GM23248 (cell line): ENCODE measurements around the gene OR6K2. TPM values are rescaled to one million over a fixed set of nuclear protein-coding genes. Genes with fewer than 3 reads are reported as not detected.
"Not testable (repeated sequence)": the region's sequence is repeated elsewhere in the genome, so short reads cannot be mapped to it uniquely, and the experiment has no call there.

ENCODE experiments used
- DNase-seq: peaks from one replicate; pipeline ENCODE4 v3.0.0-alpha.2; 2015
- H2AFZ ChIP-seq: fragments of 200-600 bp; sonication (generic); 2 replicates; pipeline ENCODE4 v1.6.1; 2016; ENCODE audit warnings: antibody characterized with exemption
- H3F3A ChIP-seq: fragments of 200-600 bp; sonication (generic); 2 replicates; pipeline ENCODE4 v1.6.1; 2016; ENCODE audit warnings: mild to moderate bottlenecking, antibody characterized with exemption, mixed run types; ENCODE audit not compliant: insufficient read depth
- H3K27ac ChIP-seq: fragments of 200-600 bp; sonication (generic); 2 replicates; pipeline ENCODE4 v1.5.1; 2016; ENCODE audit warnings: mild to moderate bottlenecking
- H3K27me3 ChIP-seq: fragments of 200-600 bp; sonication (generic); replicated peaks from 2 replicates; pipeline ENCODE4 v1.6.1; 2016; ENCODE audit warnings: mild to moderate bottlenecking; ENCODE audit not compliant: insufficient read depth
- H3K36me3 ChIP-seq: fragments of 200-600 bp; sonication (generic); 2 replicates; pipeline ENCODE4 v1.6.1; 2016; ENCODE audit warnings: low read depth, mild to moderate bottlenecking
- H3K4me1 ChIP-seq: fragments of 200-600 bp; sonication (generic); 2 replicates; pipeline ENCODE4 v1.6.1; 2016; ENCODE audit warnings: mild to moderate bottlenecking; ENCODE audit not compliant: insufficient read depth
- H3K4me2 ChIP-seq: fragments of 200-600 bp; sonication (generic); one replicate; pipeline ENCODE4 v1.6.1; 2016; ENCODE audit warnings: mild to moderate bottlenecking; ENCODE audit not compliant: unreplicated experiment
- H3K4me3 ChIP-seq: fragments of 200-600 bp; sonication (generic); 2 replicates; pipeline ENCODE4 v1.5.1; 2016; ENCODE audit warnings: mild to moderate bottlenecking
- H3K79me2 ChIP-seq: fragments of 200-600 bp; sonication (generic); 2 replicates; pipeline ENCODE4 v1.6.1; 2016; ENCODE audit warnings: mild to moderate bottlenecking; ENCODE audit not compliant: insufficient read depth
- H3K9ac ChIP-seq: fragments of 200-600 bp; sonication (generic); 2 replicates; pipeline ENCODE4 v1.6.1; 2016; ENCODE audit warnings: mild to moderate bottlenecking
- H3K9me2 ChIP-seq: fragments of 200-600 bp; sonication (generic); 2 replicates; pipeline ENCODE4 v1.6.1; 2016; ENCODE audit warnings: mixed run types, mild to moderate bottlenecking, moderate library complexity; ENCODE audit not compliant: insufficient read depth
- H3K9me3 ChIP-seq: fragments of 200-600 bp; sonication (generic); one replicate; pipeline ENCODE4 v1.6.1; 2017; ENCODE audit warnings: low read depth
- H4K20me1 ChIP-seq: fragments of 200-600 bp; sonication (generic); 2 replicates; pipeline ENCODE4 v1.6.0; 2016; ENCODE audit not compliant: insufficient read depth
- EZH2 ChIP-seq: fragments of 200-600 bp; sonication (generic); IDR thresholded peaks from 2 replicates; pipeline ENCODE4 v1.6.1; 2018; ENCODE audit warnings: antibody characterized with exemption, mild to moderate bottlenecking; ENCODE audit not compliant: insufficient read depth, poor library complexity, severe bottlenecking
- EZH2phosphoT487 ChIP-seq: fragments of 200-600 bp; sonication (generic); IDR thresholded peaks from 2 replicates; pipeline ENCODE4 v1.6.1; 2018; ENCODE audit warnings: antibody characterized with exemption, moderate library complexity, mild to moderate bottlenecking, low read depth; ENCODE audit not compliant: insufficient read depth
- WGBS, 2 experiments: methylation state at CpG; one replicate each; pipeline ENCODE4 v1.1.6; 2015 to 2017; ENCODE audit warnings: low lambda C conversion rate in 2 of 2, low coverage in 1 of 2; ENCODE audit errors: missing lambda C conversion rate in 2 of 2; 5-methylcytosine and 5-hydroxymethylcytosine counted together
- in situ Hi-C: fragments of 300-500 bp; cut with MboI; formaldehyde crosslinking; loops from 2 replicates; pipeline ENCODE4 v1.15.0; 2020
- polyA plus RNA-seq: library from polyadenylated mRNA; unstranded; fragments of >200 nt; fragmentation: Nextera tagmentation; extraction: Ambion mirVana; gene quantifications from 2 replicates; pipeline ENCODE4 v1.2.1, GENCODE V29; 2016
- total RNA-seq: library from RNA; depleted of rRNA; stranded (reverse); fragments of >200 nt; shearing (Covaris generic); gene quantifications from 2 replicates; pipeline ENCODE4 v1.2.3, GENCODE V29; 2014

OR6K2 gene
- total and polyA plus RNA-seq, 2 experiments from 2014 or later, result not detected

DNA sequence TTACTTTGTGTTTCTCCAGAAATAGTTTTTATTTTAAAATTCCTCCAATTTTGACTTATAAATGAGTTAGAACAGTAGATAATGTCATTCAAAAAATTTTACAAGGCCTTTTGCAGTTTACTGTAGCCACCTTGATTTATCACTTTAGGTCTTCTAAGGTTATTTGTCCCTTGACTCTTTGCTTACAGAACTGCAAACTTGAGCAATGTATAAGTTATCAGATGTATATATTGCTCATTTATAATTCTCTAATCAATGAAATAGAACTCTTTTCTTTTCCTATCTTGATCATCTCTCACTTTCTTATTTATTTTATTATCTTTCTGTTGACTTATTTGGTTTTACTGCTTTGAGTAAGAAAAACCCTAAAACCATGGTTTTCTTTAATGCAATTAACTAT, 8.1 kb downstream of the OR6K2 start:
- H3K9me3 ChIP-seq, result no peaks in the 10 kb centered on the region
- H3K4me1 ChIP-seq, result no peaks in the 10 kb centered on the region
- H3K9me2 ChIP-seq, result no peaks in the 10 kb centered on the region
- H3K79me2 ChIP-seq, result no peaks in the 10 kb centered on the region
- no peaks in the 10 kb centered on the region for H3F3A ChIP-seq
- no peak for DNase-seq
- no peak overlapping the region for H3K27ac ChIP-seq
- H3K4me2 ChIP-seq, result no peak overlapping the region
- H4K20me1 ChIP-seq, result no peaks in the 10 kb centered on the region
- in situ Hi-C loops, result no loop called here
- no peak overlapping the region for H3K9ac ChIP-seq
- H3K36me3 ChIP-seq, result no peaks in the 10 kb centered on the region
- H3K4me3 ChIP-seq, result no peak overlapping the region
- H2AFZ ChIP-seq, result no peak overlapping the region
- TF ChIP-seq EZH2phosphoT487 (no peak), EZH2 (no peak)
- no peaks in the 10 kb centered on the region for H3K27me3 ChIP-seq

DNA sequence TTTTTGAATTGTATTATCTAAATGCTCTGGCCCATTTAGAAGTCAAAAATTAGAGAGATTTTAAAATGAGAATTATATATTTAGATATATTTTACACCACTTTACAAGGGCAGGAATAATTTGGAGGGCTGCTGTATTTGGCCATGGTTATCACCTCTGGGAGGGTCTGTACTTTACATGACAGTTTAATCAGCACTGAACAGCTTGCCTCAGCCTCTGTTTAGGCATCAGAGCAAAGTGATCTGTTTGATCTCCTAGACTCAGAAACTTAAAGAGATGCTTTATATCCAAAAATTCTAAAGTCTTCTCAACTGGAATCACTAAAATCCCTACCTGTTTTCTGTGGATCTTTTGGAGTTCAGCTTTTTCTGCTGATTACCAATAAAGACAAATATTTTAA, 8.5 kb downstream of the OR6K2 start:
- Histone ChIP-seq H3K9me3 (no peaks in the 10 kb centered on the region), H3K4me1 (no peaks in the 10 kb centered on the region), H3K27me3 (no peaks in the 10 kb centered on the region), H3K36me3 (no peaks in the 10 kb centered on the region), H4K20me1 (no peaks in the 10 kb centered on the region), H3K9me2 (no peaks in the 10 kb centered on the region), H3F3A (no peaks in the 10 kb centered on the region), H3K79me2 (no peaks in the 10 kb centered on the region), H3K9ac (no peak overlapping the region), H3K27ac (no peak overlapping the region), H3K4me2 (no peak overlapping the region), H3K4me3 (no peak overlapping the region), H2AFZ (no peak overlapping the region)
- no peak for DNase-seq
- TF ChIP-seq EZH2, result no peak
- in situ Hi-C loops, result no loop called here

DNA sequence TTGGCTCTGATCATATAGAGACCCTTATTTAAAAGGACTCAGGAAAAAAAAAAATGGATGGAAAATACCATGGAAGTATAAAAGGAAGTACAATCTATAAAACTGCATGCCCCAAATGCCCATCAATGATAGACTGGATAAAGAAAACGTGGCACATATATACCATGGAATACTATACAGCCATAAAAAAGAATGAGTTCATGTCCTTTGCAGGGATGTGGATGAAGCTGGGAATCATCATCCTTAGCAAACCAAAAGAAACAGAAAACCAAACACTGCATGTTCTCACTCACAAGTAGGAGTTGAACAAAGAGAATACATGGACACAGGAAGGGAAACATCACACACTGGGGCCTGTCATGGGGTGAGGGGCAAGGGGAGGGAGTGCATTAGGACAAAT, 9.3 kb downstream of the OR6K2 start:
- H3K27ac ChIP-seq, H2AFZ ChIP-seq, H4K20me1 ChIP-seq, H3K9me2 ChIP-seq, H3K27me3 ChIP-seq, H3K36me3 ChIP-seq, H3F3A ChIP-seq, H3K9me3 ChIP-seq, H3K4me1 ChIP-seq, H3K9ac ChIP-seq, in situ Hi-C loops, H3K4me2 ChIP-seq, DNase-seq, H3K79me2 ChIP-seq, H3K4me3 ChIP-seq: not testable (repeated sequence)
- 0% methylated on average over 1 of the region's 1 CpG for WGBS, 2 experiments

DNA sequence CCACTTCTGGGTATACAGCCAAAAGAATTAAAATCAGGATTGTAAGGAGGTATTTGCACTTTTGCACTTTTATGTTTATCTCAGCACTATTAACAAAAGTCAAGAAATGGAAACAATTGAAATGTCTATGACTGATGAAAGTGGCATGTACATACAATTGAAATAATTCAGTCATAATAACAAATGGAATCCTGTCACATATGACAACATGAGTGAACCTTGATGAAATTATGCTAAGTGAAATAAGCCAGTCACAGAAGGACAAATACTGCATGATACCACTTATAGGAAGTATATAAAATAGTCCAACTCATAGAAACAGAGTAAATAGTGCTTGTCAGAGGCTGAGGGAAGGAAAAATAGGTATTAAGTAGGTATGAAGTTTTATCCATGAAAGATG, 10.6 kb downstream of the OR6K2 start:
- DNase-seq, result no peak
- Histone ChIP-seq H4K20me1 (no peaks in the 10 kb centered on the region), H2AFZ (no peak overlapping the region), H3K4me1 (no peaks in the 10 kb centered on the region), H3K27ac (no peak overlapping the region), H3K79me2 (no peaks in the 10 kb centered on the region), H3K9me3 (no peaks in the 10 kb centered on the region), H3K4me2 (no peak overlapping the region), H3K27me3 (no peaks in the 10 kb centered on the region), H3F3A (no peaks in the 10 kb centered on the region), H3K36me3 (no peaks in the 10 kb centered on the region), H3K9me2 (no peaks in the 10 kb centered on the region), H3K9ac (no peak overlapping the region), H3K4me3 (no peak overlapping the region)
- TF ChIP-seq EZH2 (no peak), EZH2phosphoT487 (no peak)
- in situ Hi-C loops, result no loop called here

DNA sequence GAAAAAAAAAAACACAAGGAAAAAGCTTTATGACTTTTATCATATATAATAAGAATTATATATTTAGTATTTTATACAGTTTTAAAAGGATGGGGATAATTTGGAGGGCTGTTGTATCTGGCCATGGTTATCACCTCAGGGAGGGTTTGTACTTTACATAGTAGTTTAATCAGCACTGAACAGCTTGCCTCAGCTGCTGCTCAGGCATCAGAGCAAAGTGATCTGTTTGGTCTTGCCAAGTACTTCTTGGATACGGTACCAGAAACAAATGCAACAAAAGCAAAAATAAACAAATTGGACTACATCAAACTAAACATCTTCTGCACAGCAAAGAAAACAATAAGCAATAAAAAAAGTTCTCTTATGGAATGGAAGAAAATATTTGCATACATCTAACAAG, 11.3 kb downstream of the OR6K2 start:
- no peak for TF ChIP-seq EZH2
- TF ChIP-seq EZH2phosphoT487, result no peak
- Histone ChIP-seq H2AFZ (no peak overlapping the region), H3K27ac (no peak overlapping the region), H3K4me1 (no peaks in the 10 kb centered on the region), H3K27me3 (no peaks in the 10 kb centered on the region), H3F3A (no peaks in the 10 kb centered on the region), H3K9me2 (no peaks in the 10 kb centered on the region), H3K4me2 (no peak overlapping the region), H3K36me3 (no peaks in the 10 kb centered on the region), H3K79me2 (no peaks in the 10 kb centered on the region), H3K4me3 (no peak overlapping the region), H3K9ac (no peak overlapping the region), H3K9me3 (no peaks in the 10 kb centered on the region), H4K20me1 (no peaks in the 10 kb centered on the region)
- WGBS, 2 experiments, result 16 to 21% methylated on average over 1 of the region's 1 CpG
- DNase-seq, result no peak
- in situ Hi-C loops, result no loop called here

DNA sequence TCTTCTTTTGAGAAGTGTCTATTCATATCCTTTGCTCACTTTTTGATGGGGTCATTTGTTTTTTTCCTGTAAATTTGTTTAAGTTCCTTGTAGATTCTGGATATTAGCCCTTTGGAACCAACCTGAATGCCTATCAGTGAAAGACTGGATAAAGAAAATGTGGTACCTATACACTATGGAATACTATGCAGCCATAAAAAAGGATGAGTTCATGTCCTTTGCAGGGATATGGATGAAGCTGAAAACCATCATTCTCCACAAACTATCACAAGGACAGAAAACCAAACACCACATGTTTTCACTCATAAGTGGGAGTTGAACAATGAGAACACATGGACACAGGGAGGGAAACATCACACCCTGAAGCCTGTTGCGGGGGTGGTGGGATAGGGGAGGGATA, 12.1 kb downstream of the OR6K2 start:
- H3K79me2 ChIP-seq, H3K4me3 ChIP-seq, H3K4me1 ChIP-seq, H3K9me3 ChIP-seq, in situ Hi-C loops, H3F3A ChIP-seq, H4K20me1 ChIP-seq, H2AFZ ChIP-seq, H3K27me3 ChIP-seq, DNase-seq, H3K9me2 ChIP-seq, H3K27ac ChIP-seq, H3K9ac ChIP-seq, H3K4me2 ChIP-seq, H3K36me3 ChIP-seq: not testable (repeated sequence)
- 0 to 8% methylated on average over 1 of the region's 1 CpG for WGBS, 2 experiments
